GM19468 (cell line): ENCODE results near the gene MLN.

Experiments
- ATAC-seq: cut with Tn5 transposase; IDR thresholded peaks from one replicate; pipeline ENCODE4 v1.9.1; 2021; ENCODE audit warnings: mild to moderate bottlenecking, moderate library complexity, moderate number of reproducible peaks; ENCODE audit not compliant: unreplicated experiment; ENCODE audit errors: extremely low read depth

MLN gene, protein sequence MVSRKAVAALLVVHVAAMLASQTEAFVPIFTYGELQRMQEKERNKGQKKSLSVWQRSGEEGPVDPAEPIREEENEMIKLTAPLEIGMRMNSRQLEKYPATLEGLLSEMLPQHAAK

DNA sequence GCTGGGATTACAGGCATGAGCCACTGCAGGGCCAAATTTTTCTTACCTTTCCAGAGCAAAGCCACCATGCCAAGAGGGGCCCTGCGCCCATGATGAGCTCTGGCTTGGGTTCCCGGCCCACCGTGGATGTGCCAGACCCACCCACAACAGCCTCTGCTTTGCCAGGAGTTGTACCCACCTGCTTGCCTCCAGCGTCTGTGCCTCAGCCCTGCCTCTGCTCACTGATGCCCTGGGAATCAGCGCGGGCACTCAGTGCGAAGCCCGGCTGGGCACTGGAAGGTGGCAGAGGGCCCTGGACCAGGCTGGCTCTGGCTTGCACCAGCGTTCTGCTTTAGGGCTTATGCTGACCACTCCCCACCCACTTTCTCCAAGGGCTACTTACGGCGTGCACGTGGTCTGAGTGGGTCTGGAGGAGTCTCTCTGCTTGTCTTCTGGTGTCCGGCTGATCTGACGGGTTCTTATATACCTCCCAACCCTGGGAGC is at the start of gene MLN:
TSS of gene MLN (minus strand) at position 433 of the 483 bp plus-strand sequence. CDS start 2,840 bp downstream, outside the sequence.
- no peak for ATAC-seq

DNA sequence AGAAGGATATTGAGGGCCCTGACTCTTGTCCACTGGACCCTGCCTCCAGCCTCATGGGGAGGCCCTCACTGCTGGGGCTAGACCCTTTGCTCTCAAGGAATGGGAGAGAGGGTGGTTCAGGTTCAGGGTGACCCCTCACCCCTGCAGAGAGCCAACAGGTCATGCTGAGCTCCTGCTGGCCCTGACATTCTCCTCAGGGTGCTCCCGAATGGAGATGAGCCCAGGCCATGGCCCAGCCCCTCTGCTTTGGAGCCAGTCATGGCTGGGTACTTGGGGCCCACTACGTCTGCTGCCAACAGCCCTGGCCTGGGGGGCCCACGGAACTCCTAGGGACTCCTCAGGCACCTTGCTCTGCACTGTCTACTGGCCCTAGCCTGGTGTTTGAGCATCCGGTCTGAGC is 49.2 kb upstream of the MLN start:
- ATAC-seq = no peak

DNA sequence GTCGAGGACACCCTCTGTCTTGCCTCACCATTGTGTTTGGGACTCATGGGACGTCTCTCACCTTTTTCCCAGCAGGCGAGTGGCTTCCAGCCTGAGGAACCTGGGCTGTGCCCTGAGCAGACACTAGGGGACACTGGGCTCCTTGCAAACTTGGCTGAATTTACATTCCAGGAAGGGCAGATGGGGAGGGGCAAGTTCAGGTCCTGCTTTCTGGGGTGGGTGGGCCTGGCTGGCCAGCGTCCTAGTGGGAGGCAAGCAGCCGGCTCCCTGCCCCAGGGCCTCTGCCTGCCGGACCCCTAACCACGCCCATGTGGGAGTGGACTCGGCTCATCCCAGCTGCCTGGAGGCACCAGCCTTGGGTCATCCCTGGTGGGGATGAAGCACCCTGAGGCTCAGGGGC is 48.2 kb upstream of the MLN start:
- ATAC-seq = no peak

DNA sequence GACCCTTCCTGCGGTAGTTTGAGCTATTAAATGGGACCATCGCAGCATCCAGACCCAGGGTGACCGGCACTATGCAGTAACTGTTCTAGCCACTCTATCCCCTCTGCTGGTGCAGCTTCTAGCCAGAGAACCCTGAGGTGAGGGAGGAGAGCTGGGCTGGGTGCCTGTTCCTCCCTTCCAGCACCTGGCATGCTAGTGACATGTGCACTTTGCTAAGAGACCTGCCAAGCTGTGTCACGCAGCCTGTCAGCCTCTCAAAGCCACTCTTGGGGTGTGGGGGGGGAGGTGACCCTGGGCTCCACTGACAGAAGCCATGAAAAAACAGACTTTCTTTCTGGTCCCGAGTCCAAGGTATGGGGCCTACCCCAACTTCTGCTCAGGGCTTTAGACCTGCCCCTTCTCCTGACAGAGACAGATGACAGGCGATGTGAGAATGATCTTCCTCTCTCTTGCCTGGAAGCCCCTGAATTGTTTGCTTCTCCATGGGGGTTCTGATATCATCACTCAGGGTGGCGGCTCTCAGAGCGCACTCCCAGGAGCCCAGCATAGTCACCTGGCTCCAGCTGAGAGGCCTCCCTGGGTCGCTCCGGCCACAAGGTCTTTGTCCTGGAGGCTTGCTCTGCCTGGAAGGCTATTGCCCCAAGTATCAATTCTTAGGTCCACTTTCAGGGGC is 47.2 kb upstream of the MLN start:
- no peak for ATAC-seq

DNA sequence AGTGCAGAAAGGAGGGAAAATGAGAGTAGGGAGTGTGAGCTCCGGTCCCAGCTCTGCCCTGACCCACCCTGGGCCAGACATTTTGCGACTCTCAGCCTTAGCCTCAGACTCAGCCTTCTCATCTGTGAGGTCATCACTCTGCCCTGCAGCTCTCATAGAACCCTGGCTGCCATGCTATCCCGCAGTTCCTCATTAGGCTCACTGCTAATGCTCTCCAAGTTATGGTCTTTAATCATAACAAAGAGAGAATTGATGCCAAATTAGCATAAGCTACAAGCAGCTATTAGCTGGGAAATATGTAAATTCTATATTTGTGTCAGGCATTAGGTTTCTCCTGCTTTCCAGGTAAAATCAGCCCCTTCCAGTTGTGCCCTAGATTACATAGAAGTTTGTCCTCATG is 46.5 kb upstream of the MLN start:
- no peak for ATAC-seq

DNA sequence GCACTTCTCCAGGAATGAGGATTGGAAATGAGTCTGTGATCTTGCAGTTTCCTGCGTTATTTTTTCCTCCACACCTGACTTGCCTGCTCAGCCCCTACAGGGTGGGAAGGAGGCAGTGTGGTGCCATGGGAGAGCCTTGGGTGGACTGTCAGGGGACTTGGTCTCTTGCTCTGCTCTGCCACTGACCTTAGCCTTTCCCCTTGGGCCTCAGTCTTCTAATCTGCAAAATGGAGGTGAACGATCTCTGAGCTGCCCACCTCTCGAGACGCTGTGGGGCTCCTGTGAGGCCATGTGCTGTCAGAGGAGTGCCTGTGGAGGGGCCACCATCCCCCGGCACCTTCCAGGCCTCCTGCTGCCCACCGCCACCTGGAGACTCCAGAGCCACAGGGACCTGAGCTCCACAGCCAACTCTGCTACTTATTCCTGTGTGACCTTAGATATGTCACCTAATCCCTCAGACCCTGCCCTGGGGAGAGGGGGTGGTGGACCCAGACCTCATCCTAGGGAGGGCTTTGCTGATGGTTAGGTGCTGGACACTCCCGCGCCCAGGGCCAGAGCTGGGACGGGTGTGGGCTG is 45.8 kb upstream of the MLN start:
- no peak for ATAC-seq

DNA sequence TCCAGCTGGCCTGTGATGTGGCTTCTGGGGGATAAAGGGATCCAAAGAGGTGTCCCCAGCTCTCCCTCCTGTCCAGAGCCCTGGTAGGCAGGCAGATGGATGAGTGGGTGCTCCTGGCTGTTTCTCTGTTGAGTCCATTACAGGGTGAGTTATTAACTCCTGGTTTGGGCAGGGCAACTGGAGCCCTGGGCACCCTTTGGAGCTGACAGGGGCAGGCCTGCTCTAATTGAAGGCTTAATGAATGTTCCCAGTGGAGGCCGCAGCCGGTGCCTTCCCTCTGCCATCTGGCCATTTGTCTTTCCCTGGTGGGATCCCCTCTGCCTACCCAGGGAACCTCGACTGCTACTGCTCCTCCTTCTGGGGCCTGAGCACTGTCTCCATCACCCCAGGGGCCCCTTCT is 44.7 kb upstream of the MLN start:
- ATAC-seq = no peak

DNA sequence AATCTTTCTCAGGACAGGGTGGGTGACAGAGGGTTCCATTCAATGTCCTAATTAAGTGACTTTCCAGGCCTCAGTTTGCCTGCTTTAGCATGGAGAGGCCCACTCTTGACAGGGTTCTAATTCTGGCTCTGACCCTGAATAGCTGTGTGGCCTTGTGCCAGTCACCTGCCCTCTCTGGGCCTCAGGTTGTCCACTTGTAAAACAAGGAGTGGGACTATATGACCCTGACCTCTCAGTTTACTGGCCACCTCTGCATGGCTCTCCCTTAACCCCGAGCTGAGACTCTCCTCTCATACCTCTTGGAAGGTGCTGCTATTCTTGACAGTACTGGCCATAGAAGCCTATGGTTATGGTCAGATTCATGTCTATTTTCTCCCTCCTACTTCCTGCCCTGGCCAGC is 44.1 kb upstream of the MLN start:
- no peak for ATAC-seq

DNA sequence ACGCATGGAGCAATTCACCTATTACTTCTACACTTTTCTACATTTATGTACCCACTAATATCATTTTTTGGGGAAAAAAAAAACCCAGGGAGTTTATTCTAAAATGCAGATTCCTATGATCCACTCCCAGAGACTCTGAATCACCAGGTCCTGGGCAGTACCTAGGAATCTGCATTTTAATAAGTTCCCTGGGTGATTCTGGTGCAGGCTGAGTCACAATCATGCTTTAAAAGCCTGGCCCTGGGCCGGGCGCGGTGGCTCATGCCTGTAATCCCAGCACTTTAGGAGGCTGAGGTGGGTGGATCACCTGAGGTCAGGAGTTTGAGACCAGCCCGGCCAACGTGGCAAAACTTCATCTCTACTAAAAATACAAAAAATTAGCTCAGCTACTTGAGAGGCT is 43.3 kb upstream of the MLN start:
- no peak for ATAC-seq

DNA sequence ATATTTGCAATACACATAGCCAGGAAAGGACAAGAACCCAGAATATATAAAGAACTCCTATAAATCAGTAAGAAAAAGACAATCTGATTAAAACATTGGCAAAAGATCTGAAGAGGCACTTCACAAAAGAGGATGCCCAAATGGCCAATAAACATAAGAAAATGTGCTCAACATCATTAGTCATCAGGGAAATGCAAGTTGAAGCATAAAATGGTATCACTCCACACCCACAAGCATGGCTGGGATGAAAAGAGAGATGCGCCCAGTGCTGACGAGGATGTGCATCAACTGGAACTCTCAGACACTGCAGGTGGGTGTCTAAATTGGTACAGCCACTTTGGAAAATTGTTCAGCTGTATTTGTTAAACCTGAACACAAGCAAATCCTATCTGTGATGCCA is 42.4 kb upstream of the MLN start:
- ATAC-seq = no peak

DNA sequence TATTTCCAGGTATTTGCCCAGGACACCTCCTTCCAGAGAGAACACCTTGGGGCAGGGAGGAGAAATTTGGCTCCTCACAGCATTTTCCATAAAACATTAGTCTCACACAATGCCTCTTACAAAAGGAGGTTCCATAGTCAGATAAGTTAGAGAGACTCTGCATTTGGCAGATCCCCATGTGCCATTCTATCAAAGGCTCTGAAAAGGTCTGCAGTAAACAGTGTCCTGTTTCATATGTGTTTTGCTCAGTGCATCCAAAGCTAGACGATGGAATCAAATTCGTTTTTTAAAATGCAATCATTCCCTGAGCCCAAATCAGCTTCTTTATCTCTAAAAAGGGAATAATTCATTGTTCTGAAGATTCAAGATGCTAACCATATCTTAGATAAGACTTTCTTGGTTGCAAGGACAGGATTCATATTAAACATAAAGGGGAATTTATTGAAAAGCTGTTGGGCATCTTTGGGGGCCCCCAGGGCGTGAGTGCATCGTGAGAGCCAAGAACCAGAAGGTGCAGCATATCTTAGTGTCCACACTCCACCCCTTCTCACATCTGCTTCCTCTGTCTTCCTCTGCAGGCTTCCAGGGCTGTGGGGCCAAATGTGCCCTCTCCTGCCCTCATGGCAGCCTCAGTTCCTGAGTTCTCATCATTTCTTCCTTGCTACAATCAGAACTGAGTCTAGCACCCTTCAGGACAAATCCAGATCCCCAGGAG is 41.4 kb upstream of the MLN start:
- no peak for ATAC-seq

DNA sequence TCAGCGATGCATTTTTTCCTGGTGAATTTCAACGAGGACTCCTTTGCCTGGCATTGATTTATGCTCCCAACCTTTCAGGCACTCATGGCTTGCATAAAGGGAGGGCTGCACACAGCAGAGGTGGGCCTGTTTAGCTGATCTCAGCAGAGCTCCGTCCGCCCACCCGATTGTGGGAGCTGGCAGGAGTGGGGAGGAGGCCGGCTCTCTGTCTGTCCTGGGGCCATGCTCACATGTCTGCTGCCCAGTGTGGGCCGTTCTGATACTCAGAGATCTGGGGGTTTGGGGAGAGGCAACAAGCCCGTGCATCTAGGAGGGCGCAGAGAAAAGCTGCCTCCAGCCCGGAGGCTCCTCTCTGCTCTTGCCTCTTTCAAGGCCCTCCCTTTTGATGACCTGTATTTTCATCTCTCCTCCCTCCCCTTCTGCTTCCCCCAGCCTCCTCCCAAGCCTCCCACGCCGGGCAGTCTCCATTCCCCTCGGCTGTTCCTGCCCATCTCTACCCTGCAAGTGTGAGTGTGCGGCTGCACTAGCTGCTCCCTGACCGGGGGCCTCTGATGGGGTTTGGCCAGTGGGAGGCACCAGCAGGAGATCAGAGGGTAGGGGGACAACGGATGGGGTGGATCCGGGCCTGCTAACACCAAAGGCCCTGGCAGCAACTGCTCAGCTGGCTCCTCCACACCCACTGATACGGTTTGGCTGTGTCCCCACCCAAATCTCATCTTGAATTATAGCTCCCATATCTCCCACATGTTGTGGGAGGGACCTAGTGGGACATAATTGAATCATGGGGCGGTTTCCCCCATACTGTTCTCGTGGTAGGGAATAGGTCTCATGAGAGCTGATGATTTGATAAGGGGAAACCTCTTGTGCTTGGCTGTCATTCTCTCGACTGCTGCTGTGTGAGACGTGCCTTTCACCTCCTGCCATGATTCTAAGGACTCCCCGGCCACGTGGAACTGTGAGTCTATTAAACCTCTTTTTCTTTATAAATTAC is 39.6 kb upstream of the MLN start:
- ATAC-seq = no peak

DNA sequence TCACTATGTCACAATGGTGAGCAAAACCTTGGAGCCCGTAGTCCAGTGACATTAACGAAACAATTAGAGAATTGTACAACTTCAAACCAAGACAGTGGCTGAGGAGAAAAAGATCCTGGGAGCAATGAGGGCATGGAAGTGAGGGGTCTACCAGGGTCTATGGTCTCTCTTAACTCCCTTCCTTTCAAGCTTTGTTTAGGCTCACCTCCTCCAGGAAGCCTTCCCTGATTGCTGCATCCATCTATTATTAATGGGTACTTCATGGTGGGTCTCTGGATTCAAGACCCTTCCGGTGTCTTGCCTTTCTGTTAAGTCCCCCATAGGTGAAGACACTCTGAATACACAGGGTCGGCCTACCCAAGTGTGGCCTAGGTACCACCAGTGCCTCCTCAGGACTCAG is 38.1 kb upstream of the MLN start:
- no peak for ATAC-seq

DNA sequence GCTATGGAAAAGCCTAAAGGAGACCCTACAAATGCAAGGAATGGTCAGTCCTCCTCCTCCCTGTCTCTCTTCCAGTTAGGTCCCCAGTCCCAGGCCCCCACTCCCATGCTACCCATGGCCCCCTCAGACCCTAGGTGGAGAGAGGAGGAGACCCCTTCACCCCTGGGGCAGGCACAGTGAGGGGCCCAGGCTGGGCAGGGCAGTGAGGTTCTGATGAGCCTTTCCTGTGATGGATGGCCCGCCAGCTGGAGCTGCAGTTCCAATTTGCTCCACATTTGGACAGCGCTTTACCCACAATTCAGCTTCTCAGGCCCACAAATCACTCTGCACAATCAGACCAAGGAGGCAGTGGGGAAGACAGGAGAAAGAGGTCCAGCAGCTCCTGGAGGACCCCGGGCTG is 37.3 kb upstream of the MLN start:
- ATAC-seq = no peak

DNA sequence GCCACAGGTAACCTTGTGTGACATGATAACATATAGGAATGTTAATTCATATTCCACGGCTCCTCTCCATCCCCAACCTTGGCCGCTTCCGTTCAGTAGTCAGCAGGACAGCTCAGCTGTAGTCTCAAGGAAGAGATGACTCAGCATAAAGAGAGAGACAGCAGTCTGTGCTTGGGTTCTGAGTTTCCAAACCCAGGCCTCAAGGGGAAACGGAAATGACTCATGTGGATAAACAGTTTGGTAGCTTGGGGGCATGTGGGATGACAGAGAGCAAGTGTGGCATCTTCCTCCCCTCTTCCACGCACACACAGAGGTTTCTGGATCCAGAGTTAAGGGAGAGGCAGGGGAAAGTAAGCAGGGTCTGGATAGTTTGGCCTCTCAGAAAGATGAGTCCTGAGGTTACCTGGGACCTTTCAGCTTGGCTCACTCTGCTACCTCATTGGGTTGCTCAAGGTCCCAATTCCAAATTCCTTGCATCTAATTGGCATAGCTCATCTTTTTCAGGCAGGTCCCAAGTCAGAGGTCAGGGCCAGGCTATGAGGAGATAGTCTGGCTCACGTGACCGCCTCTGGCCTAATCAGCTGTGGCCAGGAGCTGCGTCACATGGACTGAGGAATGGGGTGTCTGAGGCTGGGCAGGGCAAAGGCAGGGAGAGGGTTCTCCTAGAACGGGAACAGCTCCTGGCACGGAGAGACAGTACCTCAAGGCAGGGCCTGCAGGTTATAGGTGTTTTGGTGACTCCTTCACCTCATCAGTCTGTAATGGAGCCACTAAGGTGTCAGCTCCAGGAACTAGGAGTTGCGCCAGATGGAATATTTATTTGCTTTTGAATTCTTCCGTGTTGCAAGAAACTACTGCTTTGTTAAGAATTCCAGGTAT is 36.5 kb upstream of the MLN start:
- ATAC-seq = peak; percentile 46

DNA sequence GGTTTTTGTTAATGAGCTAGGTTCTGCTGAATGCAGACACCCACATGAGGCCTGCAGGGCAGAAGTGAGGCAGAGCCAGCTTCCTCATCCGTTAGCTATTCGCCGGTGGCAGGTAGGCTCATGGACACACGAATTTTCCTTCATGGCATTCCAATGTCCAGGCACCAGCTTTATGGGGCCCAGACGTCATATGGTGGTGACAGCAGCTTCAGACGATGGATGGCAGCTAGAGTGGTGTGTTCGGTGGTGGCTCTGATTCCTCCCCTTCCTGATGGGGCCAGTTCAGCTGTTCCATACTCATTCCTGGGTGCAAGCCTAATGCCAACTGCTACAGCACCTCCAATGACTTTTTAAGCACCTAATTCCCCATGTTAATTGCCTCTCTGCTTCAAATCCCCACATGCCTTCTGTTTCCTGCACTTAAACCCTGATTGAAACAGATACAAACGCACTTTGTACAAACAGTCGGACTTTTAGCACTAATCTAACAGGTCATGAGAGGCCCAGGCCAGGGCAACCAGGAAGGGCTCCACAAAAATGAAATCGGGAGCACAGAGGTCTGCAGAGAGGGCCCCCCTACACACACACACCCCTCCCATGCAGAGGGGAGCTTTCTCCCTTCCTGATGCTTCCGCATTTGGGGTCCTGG is 35.7 kb upstream of the MLN start:
- no peak for ATAC-seq

DNA sequence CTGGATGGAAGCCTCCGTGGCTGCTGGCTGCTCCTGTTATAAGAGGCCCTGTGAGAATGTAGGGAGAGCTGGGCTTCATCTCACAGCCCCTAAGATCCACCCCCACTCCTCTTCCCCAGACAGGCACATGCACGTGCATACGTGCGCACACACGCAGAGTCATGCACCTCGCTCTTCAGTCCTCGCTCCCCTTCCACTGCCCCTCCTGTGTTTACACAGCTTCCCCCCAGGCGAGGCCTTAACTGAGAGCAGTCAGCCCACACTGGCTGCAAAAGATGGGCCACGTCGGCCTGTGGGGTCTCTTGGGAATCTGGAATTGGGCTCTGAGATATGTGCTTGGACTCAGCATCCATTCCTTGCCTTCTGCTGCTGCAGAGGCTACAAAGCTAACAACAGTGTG is 35.2 kb upstream of the MLN start:
- ATAC-seq = no peak

DNA sequence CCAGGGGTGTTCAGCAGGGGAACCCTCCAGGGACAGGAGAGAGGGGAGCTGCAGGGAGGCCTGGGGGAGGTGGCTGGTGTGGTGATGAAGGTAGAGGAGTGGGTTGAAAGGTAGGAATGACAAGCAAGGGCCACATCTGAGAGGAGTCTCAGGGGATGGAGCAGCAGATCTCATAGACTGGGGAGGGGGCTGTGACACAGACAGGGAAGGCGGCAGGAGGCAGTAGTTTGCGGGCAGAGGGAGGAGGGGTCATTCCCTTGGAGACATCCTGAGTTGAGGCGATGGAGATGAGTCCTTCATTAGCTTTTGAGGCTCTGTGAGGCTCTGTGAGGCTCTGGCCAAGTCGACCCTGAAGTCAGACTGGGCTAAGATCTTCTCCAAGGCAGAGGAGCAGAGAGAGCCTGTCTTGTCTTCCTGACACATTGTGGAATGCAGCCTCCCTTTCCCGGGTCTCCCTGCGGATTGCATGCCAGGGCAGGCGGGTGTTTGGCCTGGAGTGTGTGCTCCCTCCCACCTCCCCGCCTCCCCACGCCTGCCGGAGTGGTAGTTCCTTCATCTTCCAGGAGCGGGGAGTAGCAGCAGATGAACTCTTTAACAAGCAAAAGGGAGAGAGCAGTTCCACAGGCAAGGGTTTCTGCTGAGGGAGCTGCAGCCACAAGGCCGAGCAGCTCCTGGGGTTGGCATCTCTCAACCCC is 34.3 kb upstream of the MLN start:
- ATAC-seq = no peak
